Measurements from ENCODE around the gene TBC1D2B. TPM values are rescaled to one million over a fixed set of nuclear protein-coding genes. Genes with fewer than 3 reads are reported as not detected.

Gene TBC1D2B
- total RNA-seq, 1 experiment from 2014 or later: 18.3 TPM

DNA sequence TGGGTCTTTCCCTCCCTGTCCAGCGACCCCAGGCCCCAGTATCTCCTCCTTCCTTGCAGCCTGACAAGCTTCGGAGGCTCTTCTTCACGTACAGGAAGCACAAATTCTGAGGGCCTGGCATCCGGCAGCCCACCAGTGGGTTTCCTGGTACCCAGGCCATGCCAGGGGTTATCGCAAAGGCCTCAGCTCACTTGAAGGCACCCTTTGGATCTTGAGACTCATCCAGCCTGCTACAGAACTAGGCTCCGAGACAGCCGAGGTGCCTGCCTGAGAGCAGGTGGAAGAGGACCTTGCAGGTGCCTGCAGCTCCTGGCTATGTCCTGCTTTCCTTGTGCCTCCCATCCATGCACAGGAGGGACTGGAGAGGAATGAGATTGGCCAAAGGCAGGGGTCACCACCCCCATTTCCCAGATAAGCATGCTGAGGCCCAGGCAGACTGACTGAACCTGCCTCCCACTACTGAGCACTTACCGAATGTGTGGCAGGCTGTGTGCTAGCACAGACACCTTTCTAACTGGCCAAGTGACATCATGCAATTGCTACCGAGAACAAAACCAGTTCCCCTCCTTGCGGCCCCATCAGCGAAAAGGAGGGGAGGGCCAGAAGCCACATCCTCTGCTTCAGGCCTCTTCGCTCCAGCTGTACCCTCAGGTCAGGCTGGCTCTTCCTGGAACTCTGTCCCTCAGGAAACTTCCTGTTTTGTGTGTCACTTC lies 26.1 kb upstream of the TBC1D2B start (continued):
- TF ChIP-seq, protein P1, sequence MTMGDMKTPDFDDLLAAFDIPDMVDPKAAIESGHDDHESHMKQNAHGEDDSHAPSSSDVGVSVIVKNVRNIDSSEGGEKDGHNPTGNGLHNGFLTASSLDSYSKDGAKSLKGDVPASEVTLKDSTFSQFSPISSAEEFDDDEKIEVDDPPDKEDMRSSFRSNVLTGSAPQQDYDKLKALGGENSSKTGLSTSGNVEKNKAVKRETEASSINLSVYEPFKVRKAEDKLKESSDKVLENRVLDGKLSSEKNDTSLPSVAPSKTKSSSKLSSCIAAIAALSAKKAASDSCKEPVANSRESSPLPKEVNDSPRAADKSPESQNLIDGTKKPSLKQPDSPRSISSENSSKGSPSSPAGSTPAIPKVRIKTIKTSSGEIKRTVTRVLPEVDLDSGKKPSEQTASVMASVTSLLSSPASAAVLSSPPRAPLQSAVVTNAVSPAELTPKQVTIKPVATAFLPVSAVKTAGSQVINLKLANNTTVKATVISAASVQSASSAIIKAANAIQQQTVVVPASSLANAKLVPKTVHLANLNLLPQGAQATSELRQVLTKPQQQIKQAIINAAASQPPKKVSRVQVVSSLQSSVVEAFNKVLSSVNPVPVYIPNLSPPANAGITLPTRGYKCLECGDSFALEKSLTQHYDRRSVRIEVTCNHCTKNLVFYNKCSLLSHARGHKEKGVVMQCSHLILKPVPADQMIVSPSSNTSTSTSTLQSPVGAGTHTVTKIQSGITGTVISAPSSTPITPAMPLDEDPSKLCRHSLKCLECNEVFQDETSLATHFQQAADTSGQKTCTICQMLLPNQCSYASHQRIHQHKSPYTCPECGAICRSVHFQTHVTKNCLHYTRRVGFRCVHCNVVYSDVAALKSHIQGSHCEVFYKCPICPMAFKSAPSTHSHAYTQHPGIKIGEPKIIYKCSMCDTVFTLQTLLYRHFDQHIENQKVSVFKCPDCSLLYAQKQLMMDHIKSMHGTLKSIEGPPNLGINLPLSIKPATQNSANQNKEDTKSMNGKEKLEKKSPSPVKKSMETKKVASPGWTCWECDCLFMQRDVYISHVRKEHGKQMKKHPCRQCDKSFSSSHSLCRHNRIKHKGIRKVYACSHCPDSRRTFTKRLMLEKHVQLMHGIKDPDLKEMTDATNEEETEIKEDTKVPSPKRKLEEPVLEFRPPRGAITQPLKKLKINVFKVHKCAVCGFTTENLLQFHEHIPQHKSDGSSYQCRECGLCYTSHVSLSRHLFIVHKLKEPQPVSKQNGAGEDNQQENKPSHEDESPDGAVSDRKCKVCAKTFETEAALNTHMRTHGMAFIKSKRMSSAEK (CRISPR knock-in tag; IDR thresholded peaks at IDR 0.05; ENCODE audit: borderline replicate concordance): no peak
- TF ChIP-seq CDX4 (CRISPR knock-in tag; IDR thresholded peaks at IDR 0.05; ENCODE audit: borderline replicate concordance): no peak
- no peak for TF ChIP-seq CREM (CRISPR knock-in tag; IDR thresholded peaks at IDR 0.05)
- TF ChIP-seq, protein P2, sequence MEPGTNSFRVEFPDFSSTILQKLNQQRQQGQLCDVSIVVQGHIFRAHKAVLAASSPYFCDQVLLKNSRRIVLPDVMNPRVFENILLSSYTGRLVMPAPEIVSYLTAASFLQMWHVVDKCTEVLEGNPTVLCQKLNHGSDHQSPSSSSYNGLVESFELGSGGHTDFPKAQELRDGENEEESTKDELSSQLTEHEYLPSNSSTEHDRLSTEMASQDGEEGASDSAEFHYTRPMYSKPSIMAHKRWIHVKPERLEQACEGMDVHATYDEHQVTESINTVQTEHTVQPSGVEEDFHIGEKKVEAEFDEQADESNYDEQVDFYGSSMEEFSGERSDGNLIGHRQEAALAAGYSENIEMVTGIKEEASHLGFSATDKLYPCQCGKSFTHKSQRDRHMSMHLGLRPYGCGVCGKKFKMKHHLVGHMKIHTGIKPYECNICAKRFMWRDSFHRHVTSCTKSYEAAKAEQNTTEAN (CRISPR knock-in tag; IDR thresholded peaks at IDR 0.05): no peak
- TF ChIP-seq TEAD4 (CRISPR knock-in tag; IDR thresholded peaks at IDR 0.05): no peak
- no peak for TF ChIP-seq TP53 (CRISPR knock-in tag; IDR thresholded peaks at IDR 0.05)

DNA sequence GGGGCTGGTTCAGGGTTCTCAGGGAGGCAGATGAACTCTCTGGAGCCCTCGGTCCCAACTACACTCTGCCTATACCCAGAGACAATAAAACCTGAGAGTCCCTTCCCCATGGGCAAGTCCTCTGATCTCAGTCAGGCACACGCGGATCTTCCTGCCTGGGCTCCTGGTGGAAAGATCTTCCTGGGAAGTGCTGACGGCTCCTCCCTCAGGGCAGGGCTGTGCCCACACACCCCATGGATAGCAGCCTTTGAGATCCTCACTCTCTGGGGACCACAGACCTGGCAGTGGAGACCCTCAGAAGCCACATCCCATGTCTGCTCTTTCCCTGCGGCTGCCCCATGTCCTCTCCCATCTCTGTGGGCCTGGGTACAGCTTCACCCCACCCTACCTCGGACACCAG lies 25.2 kb upstream of the TBC1D2B start:
- DNase-seq (ENCODE audit: low spot score) (no peak), ATAC-seq (peak; percentile 21; the same call in 1 of the 2 replicates)
- CTCF ChIA-PET: interaction anchor here (1.4 kb wide), 1 partner anchor 143 kb away, joined by 4 read pairs; no protein-coding TSS in a partner anchor
- no peak for TF ChIP-seq CTCF (IDR thresholded peaks at IDR 0.05)
- no peak for TF ChIP-seq SOX15 (CRISPR knock-in tag; IDR thresholded peaks at IDR 0.05)
- no peak for TF ChIP-seq FOXP4 (CRISPR knock-in tag; IDR thresholded peaks at IDR 0.05)
- TF ChIP-seq MYBL2 (CRISPR knock-in tag; IDR thresholded peaks at IDR 0.05): no peak
- Mint-ChIP-seq H3K27ac (no peak overlapping the region), H3K27me3 (ENCODE audit: low read depth) (no peaks in the 10 kb centered on the region; the same call in 1 of the 2 replicates), H3K4me3 (no peak overlapping the region), H3K36me3 (peaks cover 9% of the 10 kb centered on the region; the same call in 1 of the 2 replicates), H3K9me3 (no peaks in the 10 kb centered on the region), H3K4me1 (no peaks in the 10 kb centered on the region)
- POLR2A ChIA-PET: no interaction called here

GRCh38 chr15:78102211-78102610 lies 24.7 kb upstream of the TBC1D2B start:
- Mint-ChIP-seq H3K36me3 (peaks cover 9% of the 10 kb centered on the region; the same call in 1 of the 2 replicates), H3K27ac (no peak overlapping the region), H3K27me3 (ENCODE audit: low read depth) (no peaks in the 10 kb centered on the region; the same call in 1 of the 2 replicates), H3K4me3 (no peak overlapping the region), H3K9me3 (no peaks in the 10 kb centered on the region), H3K4me1 (no peaks in the 10 kb centered on the region)
- ChIA-PET POLR2A (no interaction called here), CTCF (interaction anchor here (0.5 to 1.8 kb wide), 2 partner anchors 78 to 366 kb away, joined by 4 to 6 read pairs; no protein-coding TSS in a partner anchor)
- ATAC-seq (no peak), DNase-seq (ENCODE audit: low spot score) (no peak)
- TF ChIP-seq TP53 (CRISPR knock-in tag; IDR thresholded peaks at IDR 0.05) (no peak), CDX4 (CRISPR knock-in tag; IDR thresholded peaks at IDR 0.05; ENCODE audit: borderline replicate concordance) (no peak), NFE2L1 (CRISPR knock-in tag; IDR thresholded peaks at IDR 0.05) (no peak), FOXP4 (CRISPR knock-in tag; IDR thresholded peaks at IDR 0.05) (no peak), GABPB1 (CRISPR knock-in tag; IDR thresholded peaks at IDR 0.05) (no peak), MAX (CRISPR knock-in tag; IDR thresholded peaks at IDR 0.05) (no peak), KAT7 (CRISPR knock-in tag; IDR thresholded peaks at IDR 0.05; ENCODE audit: borderline replicate concordance) (no peak), MXD4 (CRISPR knock-in tag; IDR thresholded peaks at IDR 0.05; ENCODE audit: borderline replicate concordance) (no peak)
- TF ChIP-seq, protein P3, sequence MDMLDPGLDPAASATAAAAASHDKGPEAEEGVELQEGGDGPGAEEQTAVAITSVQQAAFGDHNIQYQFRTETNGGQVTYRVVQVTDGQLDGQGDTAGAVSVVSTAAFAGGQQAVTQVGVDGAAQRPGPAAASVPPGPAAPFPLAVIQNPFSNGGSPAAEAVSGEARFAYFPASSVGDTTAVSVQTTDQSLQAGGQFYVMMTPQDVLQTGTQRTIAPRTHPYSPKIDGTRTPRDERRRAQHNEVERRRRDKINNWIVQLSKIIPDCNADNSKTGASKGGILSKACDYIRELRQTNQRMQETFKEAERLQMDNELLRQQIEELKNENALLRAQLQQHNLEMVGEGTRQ (CRISPR knock-in tag; IDR thresholded peaks at IDR 0.05): no peak

All from WTC11 (cell line).